ENCODE data around the gene BABAM2. TPM values are rescaled to one million over a fixed set of nuclear protein-coding genes. Genes with fewer than 3 reads are reported as not detected.

The BABAM2 gene
- total RNA-seq, 1 experiment from 2014 or later: 16.3 TPM

- no peak overlapping the region for H3K4me3 ChIP-seq (ENCODE audit: low read length)
- H3K9me2 ChIP-seq (replicated peaks; ENCODE audit: low read length): no peaks in the 10 kb centered on the region
- TF ChIP-seq EZH2phosphoT487 (IDR thresholded peaks at IDR 0.05; ENCODE audit: borderline replicate concordance, low read length): no peak
- no peak for TF ChIP-seq EZH2 (IDR thresholded peaks at IDR 0.05; ENCODE audit: low read length, unreplicated experiment)
- no peak for TF ChIP-seq CTCF (conservative IDR thresholded peaks at IDR 0.05; ENCODE audit: low read depth, low read length)
- no peak for DNase-seq
- no peaks in the 10 kb centered on the region for H3K79me2 ChIP-seq (ENCODE audit: low read length)
- no peak overlapping the region for H3K27ac ChIP-seq (ENCODE audit: low read length)
- ChIA-PET POLR2A (ENCODE audit: unreplicated experiment) (no interaction called here), CTCF (no interaction called here)
- no peak overlapping the region for H3K4me2 ChIP-seq (ENCODE audit: low read length)
- H3F3A ChIP-seq (ENCODE audit: low read length, unreplicated experiment): no peaks in the 10 kb centered on the region
- no peaks in the 10 kb centered on the region for H3K36me3 ChIP-seq (ENCODE audit: low read depth, low read length)
- H4K20me1 ChIP-seq (ENCODE audit: low read length): no peaks in the 10 kb centered on the region
- no peak overlapping the region for H2AFZ ChIP-seq (ENCODE audit: low read length)
- H3K9me3 ChIP-seq (ENCODE audit: low read length): no peaks in the 10 kb centered on the region
- BruUV-seq (replicated peaks): no TSS peak
- H3K27me3 ChIP-seq (ENCODE audit: low read length): no peaks in the 10 kb centered on the region
- ATAC-seq: no peak
- no peak overlapping the region for H3K9ac ChIP-seq (ENCODE audit: low read length)
- intact Hi-C loops (cut with micrococcal nuclease): no loop called here
- no peaks in the 10 kb centered on the region for H3K4me1 ChIP-seq (ENCODE audit: insufficient read depth, low read length)
These were observed 183.6 kb downstream of the BABAM2 start for GRCh38 chr2:28074137-28074536.

- H2AFZ ChIP-seq (ENCODE audit: low read length): no peak overlapping the region
- ChIA-PET POLR2A (ENCODE audit: unreplicated experiment) (interaction anchor here (0.7 kb wide), 1 partner anchor 26 kb away, joined by 5 read pairs; no protein-coding TSS in a partner anchor), CTCF (interaction anchor here (0.7 kb wide), 1 partner anchor 368 kb away, joined by 6 read pairs; no protein-coding TSS in a partner anchor)
- peaks cover 16% of the 10 kb centered on the region; the same call in 1 of the 2 replicates for H3K4me1 ChIP-seq (ENCODE audit: insufficient read depth, low read length)
- H3K4me3 ChIP-seq (ENCODE audit: low read length): no peak overlapping the region
- no peak overlapping the region for H3K4me2 ChIP-seq (ENCODE audit: low read length)
- no peaks in the 10 kb centered on the region for H4K20me1 ChIP-seq (ENCODE audit: low read length)
- no peaks in the 10 kb centered on the region for H3K27me3 ChIP-seq (ENCODE audit: low read length)
- no TSS peak for BruUV-seq (replicated peaks)
- no peak overlapping the region for H3K27ac ChIP-seq (ENCODE audit: low read length)
- no peaks in the 10 kb centered on the region for H3K9me2 ChIP-seq (replicated peaks; ENCODE audit: low read length)
- ATAC-seq: peak; percentile 68
- intact Hi-C loops (cut with micrococcal nuclease): no loop called here
- no peaks in the 10 kb centered on the region for H3F3A ChIP-seq (ENCODE audit: low read length, unreplicated experiment)
- H3K9ac ChIP-seq (ENCODE audit: low read length): no peak overlapping the region
- H3K9me3 ChIP-seq (ENCODE audit: low read length): no peaks in the 10 kb centered on the region
- peak; percentile 51 for DNase-seq
- TF ChIP-seq CTCF (conservative IDR thresholded peaks at IDR 0.05; ENCODE audit: low read depth, low read length) (no peak), EZH2 (IDR thresholded peaks at IDR 0.05; ENCODE audit: low read length, unreplicated experiment) (no peak), EZH2phosphoT487 (IDR thresholded peaks at IDR 0.05; ENCODE audit: borderline replicate concordance, low read length) (no peak)
- no peaks in the 10 kb centered on the region for H3K36me3 ChIP-seq (ENCODE audit: low read depth, low read length)
- H3K79me2 ChIP-seq (ENCODE audit: low read length): no peaks in the 10 kb centered on the region
These were observed 190.4 kb downstream of the BABAM2 start for GRCh38 chr2:28080911-28081310.

DNA sequence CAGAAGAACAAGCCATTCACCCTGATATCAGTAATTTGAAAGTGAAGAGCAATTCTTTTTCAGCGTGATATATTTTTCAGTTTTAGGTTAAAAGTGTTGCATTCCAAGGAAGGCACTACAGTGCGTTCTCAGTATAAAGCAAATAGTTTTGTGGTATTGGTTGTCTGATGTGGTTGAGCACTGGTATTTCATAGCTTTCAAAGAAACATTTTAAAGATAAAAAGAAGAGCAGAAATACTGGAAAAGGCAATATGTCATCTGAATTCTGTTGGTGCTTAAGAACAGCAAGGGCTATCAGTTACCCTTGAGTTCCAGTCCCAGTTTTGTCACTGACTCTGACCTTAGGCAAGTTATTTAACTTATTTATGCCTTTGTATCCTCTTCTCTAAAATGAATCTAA, 191.6 kb downstream of the BABAM2 start:
- Histone ChIP-seq H3F3A (ENCODE audit: low read length, unreplicated experiment) (no peaks in the 10 kb centered on the region), H2AFZ (ENCODE audit: low read length) (no peak overlapping the region), H3K4me1 (ENCODE audit: insufficient read depth, low read length) (peaks cover 16% of the 10 kb centered on the region; the same call in 1 of the 2 replicates), H3K9me3 (ENCODE audit: low read length) (no peaks in the 10 kb centered on the region), H3K79me2 (ENCODE audit: low read length) (no peaks in the 10 kb centered on the region), H3K36me3 (ENCODE audit: low read depth, low read length) (no peaks in the 10 kb centered on the region), H3K4me2 (ENCODE audit: low read length) (no peak overlapping the region), H4K20me1 (ENCODE audit: low read length) (no peaks in the 10 kb centered on the region), H3K9me2 (replicated peaks; ENCODE audit: low read length) (no peaks in the 10 kb centered on the region), H3K27me3 (ENCODE audit: low read length) (no peaks in the 10 kb centered on the region), H3K27ac (ENCODE audit: low read length) (no peak overlapping the region), H3K9ac (ENCODE audit: low read length) (no peak overlapping the region), H3K4me3 (ENCODE audit: low read length) (no peak overlapping the region)
- ChIA-PET CTCF (no interaction called here), POLR2A (ENCODE audit: unreplicated experiment) (no interaction called here)
- no TSS peak for BruUV-seq (replicated peaks)
- ATAC-seq (no peak), DNase-seq (no peak)
- TF ChIP-seq CTCF (conservative IDR thresholded peaks at IDR 0.05; ENCODE audit: low read depth, low read length) (no peak), EZH2 (IDR thresholded peaks at IDR 0.05; ENCODE audit: low read length, unreplicated experiment) (no peak), EZH2phosphoT487 (IDR thresholded peaks at IDR 0.05; ENCODE audit: borderline replicate concordance, low read length) (no peak)
- intact Hi-C loops (cut with micrococcal nuclease): no loop called here

Measured in PC-3 (cell line).